ENCODE results near the gene TTC9.

DNA sequence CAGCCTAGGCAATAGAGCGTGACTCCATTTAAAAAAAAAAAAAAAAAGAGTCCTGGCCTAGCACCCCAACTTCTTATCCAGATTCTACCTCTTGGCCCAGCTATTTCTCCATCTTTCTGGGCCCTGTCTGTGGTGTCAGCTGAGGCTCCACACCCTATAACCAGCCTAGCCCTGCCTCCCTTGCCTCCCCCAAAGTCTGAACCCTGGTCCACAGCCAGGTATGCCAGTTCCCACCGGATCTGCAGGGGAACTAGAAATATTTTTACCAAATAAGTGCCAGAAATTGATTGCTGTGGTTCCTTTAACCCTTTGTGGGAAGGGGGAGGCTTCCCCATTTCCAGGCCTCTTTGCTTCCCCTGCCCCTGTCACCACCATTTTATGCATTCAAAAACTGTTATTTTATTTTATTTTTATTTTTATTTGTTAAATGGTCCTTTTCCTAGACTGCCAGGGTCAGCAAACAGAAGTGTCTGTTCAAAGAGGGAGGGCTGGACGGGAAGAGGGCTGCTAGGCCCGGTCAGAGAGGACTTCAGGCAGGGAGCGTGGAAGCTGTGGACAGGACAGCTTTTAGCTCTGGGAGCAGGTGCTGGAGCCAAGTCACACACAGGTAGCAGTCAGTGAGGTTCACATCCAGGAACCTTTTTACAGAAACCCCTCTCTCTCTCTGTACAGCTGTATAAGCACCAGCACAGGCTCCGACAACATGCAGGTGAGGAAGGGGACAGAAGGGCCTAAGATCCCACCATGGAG, 23.2 kb downstream of the TTC9 start:
- TF ChIP-seq CTCF (IDR thresholded peaks at IDR 0.05): no peak
- no peak for TF ChIP-seq POLR2AphosphoS5 (IDR thresholded peaks at IDR 0.05)

Measured in breast epithelium (tissue), 3 donors.